ENCODE data around the gene CCR3. TPM values are rescaled to one million over a fixed set of nuclear protein-coding genes. Genes with fewer than 3 reads are reported as not detected.

The CCR3 gene
- total RNA-seq, 4 donors from 2014 or later, result not detected

GRCh38 chr3:46285931-46286619 is 43.8 kb downstream of the CCR3 start:
- H3K4me3 ChIP-seq, result no peak overlapping the region
- 90 to 93% methylated on average over 5 of the region's 5 CpGs for WGBS, 2 donors (ENCODE audit: low coverage in 1 of 2)
- no peaks in the 10 kb centered on the region for H3K4me1 ChIP-seq
- TF ChIP-seq CTCF (IDR thresholded peaks at IDR 0.05), result no peak
- TF ChIP-seq POLR2AphosphoS5 (IDR thresholded peaks at IDR 0.05), result no peak
- no peak for TF ChIP-seq POLR2A (IDR thresholded peaks at IDR 0.05)
- no peak for TF ChIP-seq EP300 (IDR thresholded peaks at IDR 0.05)
- no peaks in the 10 kb centered on the region for H3K36me3 ChIP-seq
- H3K27me3 ChIP-seq, result no peaks in the 10 kb centered on the region
- H3K9me3 ChIP-seq, result no peaks in the 10 kb centered on the region
- H3K27ac ChIP-seq, result no peak overlapping the region
- ATAC-seq, result no peak

DNA sequence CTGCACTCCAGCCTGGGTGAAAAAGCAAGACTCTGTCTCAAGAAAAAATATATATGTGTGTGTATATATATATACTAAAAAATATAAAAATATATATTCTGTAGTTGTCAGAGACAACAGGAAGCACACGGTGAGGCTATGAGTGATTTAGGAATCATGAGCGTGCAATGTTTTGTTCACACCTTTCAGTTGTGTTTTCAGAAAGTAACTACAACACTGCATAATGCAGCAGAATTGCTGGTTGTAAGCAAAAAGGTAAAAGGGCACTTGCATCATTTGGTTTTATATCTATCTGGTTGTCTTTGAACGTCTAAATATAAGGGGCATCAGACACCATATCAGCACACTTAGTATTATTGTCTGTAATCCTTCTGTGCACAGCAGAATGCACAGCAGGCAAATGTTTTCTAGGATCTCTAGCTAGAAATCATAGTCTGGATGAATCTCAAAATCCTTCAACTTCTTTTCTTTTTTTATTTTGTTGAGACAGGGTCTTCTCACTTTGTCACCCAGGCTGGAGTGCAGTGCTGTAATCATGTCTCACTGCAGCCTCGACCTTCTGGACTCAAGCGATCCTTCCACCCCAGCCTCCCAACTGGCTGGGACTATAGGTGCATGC is 44.8 kb downstream of the CCR3 start:
- no peaks in the 10 kb centered on the region for H3K4me1 ChIP-seq
- H3K27me3 ChIP-seq, result no peaks in the 10 kb centered on the region
- no peaks in the 10 kb centered on the region for H3K9me3 ChIP-seq
- H3K36me3 ChIP-seq, result no peaks in the 10 kb centered on the region
- 61 to 73% methylated on average over 5 of the region's 5 CpGs for WGBS, 2 donors (ENCODE audit: low coverage in 1 of 2)
- H3K4me3 ChIP-seq, result no peak overlapping the region
- ATAC-seq, result no peak
- no peak overlapping the region for H3K27ac ChIP-seq
- no peak for TF ChIP-seq POLR2AphosphoS5 (IDR thresholded peaks at IDR 0.05)
- no peak for TF ChIP-seq POLR2A (IDR thresholded peaks at IDR 0.05)
- TF ChIP-seq EP300 (IDR thresholded peaks at IDR 0.05), result no peak
- no peak for TF ChIP-seq CTCF (IDR thresholded peaks at IDR 0.05)

DNA sequence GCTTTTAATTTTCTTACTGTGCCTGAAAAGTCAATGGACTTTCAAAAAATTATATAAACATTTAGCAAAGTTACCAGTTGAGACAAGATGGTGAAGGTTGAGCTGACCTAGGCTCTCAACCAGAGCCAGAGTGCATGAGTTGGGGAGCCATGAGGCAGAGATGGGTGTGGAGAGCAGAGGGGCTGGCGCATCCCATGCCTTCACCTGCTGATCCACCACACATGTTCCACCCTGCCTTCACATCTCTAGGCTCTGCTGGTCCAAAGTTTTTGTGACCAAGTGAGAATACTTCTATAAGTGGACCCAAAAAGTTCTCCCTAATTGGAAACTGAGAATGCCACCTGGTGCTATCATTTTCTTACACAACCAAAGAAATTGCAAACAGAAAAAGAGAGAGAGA is 47.3 kb downstream of the CCR3 start:
- H3K27me3 ChIP-seq, result no peaks in the 10 kb centered on the region
- no peak for TF ChIP-seq POLR2AphosphoS5 (IDR thresholded peaks at IDR 0.05)
- ATAC-seq, result no peak
- H3K4me1 ChIP-seq, result no peaks in the 10 kb centered on the region
- H3K36me3 ChIP-seq, result no peaks in the 10 kb centered on the region
- no peaks in the 10 kb centered on the region for H3K9me3 ChIP-seq
- no peak overlapping the region for H3K27ac ChIP-seq
- H3K4me3 ChIP-seq, result no peak overlapping the region
- WGBS, 2 donors (ENCODE audit: low coverage in 1 of 2), result 100% methylated on average over 1 of the region's 1 CpG; no CpG with 5 or more reads in 1 of the 2 donors

DNA sequence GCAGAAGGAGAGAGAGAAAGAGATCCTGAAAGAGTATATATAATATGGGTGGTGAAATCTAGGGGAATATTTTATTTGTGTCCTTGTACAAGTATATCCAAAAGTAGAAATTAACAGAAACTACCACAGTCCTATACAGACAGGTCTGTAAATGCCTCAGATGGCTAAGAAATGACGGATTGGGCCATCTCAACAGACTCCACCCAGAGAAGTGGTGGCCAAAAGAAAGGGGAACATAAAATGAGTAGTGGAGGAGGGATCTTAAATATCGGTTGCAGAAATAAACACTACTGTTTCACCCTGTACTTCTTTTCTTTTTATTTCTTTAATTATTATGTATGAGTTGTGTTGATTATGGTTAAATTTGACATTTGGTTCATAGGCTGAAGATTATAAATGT is 47.7 kb downstream of the CCR3 start:
- H3K36me3 ChIP-seq, result no peaks in the 10 kb centered on the region
- H3K4me1 ChIP-seq, result no peaks in the 10 kb centered on the region
- no peaks in the 10 kb centered on the region for H3K9me3 ChIP-seq
- ATAC-seq, result no peak
- H3K4me3 ChIP-seq, result no peak overlapping the region
- no peak for TF ChIP-seq CTCF (IDR thresholded peaks at IDR 0.05)
- no peak for TF ChIP-seq POLR2AphosphoS5 (IDR thresholded peaks at IDR 0.05)
- TF ChIP-seq EP300 (IDR thresholded peaks at IDR 0.05), result no peak
- no peak for TF ChIP-seq POLR2A (IDR thresholded peaks at IDR 0.05)
- no peaks in the 10 kb centered on the region for H3K27me3 ChIP-seq
- 59 to 89% methylated on average over 2 of the region's 2 CpGs for WGBS, 2 donors (ENCODE audit: low coverage in 1 of 2)
- H3K27ac ChIP-seq, result no peak overlapping the region

DNA sequence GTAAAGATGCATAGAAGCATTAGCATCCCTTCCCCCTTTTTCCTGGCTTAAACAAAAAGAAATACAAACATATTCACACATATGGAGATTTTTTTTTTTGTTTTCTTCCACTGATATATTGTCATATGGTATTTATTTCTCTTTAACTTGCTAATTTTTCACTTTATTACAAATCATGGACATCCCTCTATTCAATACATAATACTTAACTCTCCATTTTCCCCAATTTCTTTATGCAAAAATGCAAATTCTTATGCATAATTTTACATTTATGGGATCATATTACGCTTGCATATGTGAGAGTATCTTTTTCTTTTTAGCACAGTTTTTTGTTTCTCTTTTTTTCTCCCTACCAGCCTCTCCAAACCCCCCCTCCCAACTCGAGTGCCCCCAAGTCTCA is 48.8 kb downstream of the CCR3 start:
- TF ChIP-seq POLR2AphosphoS5 (IDR thresholded peaks at IDR 0.05) (no peak), EP300 (IDR thresholded peaks at IDR 0.05) (no peak), CTCF (IDR thresholded peaks at IDR 0.05) (no peak), POLR2A (IDR thresholded peaks at IDR 0.05) (no peak)
- Histone ChIP-seq H3K27me3 (no peaks in the 10 kb centered on the region), H3K9me3 (no peaks in the 10 kb centered on the region), H3K4me1 (no peaks in the 10 kb centered on the region), H3K27ac (no peak overlapping the region), H3K36me3 (no peaks in the 10 kb centered on the region), H3K4me3 (no peak overlapping the region)
- 65 to 100% methylated on average over 1 to 2 of the region's 2 CpGs for WGBS, 2 donors (ENCODE audit: low coverage in 1 of 2)
- no peak for ATAC-seq

All from gastroesophageal sphincter (tissue), 4 donors.